ENCODE measurements around the gene CPA5.

The CPA5 gene

DNA sequence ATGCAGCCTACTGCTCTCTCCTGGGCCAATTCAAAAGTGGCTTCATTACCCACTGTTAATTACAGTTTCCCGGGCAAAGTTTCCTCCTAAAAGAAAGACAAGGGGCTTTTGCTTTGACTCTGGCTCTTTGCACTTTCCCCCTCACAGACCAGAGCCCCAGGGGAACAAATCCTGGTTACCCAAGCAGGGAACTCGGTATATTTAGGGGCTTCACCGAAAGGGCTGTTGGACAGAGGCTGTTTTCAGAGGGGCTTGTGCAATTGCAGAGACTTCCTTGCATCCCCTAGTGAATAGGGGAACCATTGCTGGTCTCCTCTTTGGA lies 42.7 kb downstream of the CPA5 start:
- no peaks in the 10 kb centered on the region for H3K79me1 ChIP-seq (replicated peaks; ENCODE audit: low read length, poor library complexity, severe bottlenecking)
- no peak overlapping the region for H3K23ac ChIP-seq (ENCODE audit: low read length in 2 of 2)
- no peak for DNase-seq
- no peak overlapping the region for H3K14ac ChIP-seq (ENCODE audit: low read length in 2 of 2)
- H3K9me3 ChIP-seq (ENCODE audit: control insufficient read depth, low read length): no peaks in the 10 kb centered on the region
- H3K4me2 ChIP-seq (ENCODE audit: low read length, poor library complexity, severe bottlenecking): no peak overlapping the region
- peak overlapping the region; percentile 95 for H3K27ac ChIP-seq (ENCODE audit: low read length, poor library complexity, severe bottlenecking)
- no peak overlapping the region for H4K91ac ChIP-seq (ENCODE audit: low read length)
- no peaks in the 10 kb centered on the region for H3K27me3 ChIP-seq (ENCODE audit: control insufficient read depth in 1 of 2, insufficient read depth in 1 of 2, low read length in 2 of 2)
- H3K4ac ChIP-seq (ENCODE audit: low read depth in 1 of 2, low read length in 2 of 2): peak overlapping the region in 1 of 2 experiments; percentile 19
- H2BK15ac ChIP-seq (ENCODE audit: low read depth, poor library complexity, severe bottlenecking): no peak overlapping the region
- H3K4me3 ChIP-seq (ENCODE audit: insufficient read depth in 1 of 2, low read depth in 1 of 2, low read length in 2 of 2): no peak overlapping the region
- 95% methylated on average over 3 of the region's 3 CpGs for WGBS
- peak overlapping the region; percentile 94 for H2AK5ac ChIP-seq (ENCODE audit: low read length, severe bottlenecking)
- no peak overlapping the region for H3K9ac ChIP-seq (ENCODE audit: low read length)
- H4K8ac ChIP-seq (ENCODE audit: low read length): no peak overlapping the region
- peak overlapping the region in 1 of 2 experiments; percentile 16 for H3K18ac ChIP-seq (ENCODE audit: low read depth in 1 of 2, low read length in 2 of 2)
- H3K36me3 ChIP-seq (ENCODE audit: control insufficient read depth in 1 of 2, insufficient read depth in 2 of 2, low read depth in 1 of 2, low read length in 2 of 2): peaks cover 0 to 5% of the 10 kb centered on the region in 2 experiments
- no peak overlapping the region for H2BK120ac ChIP-seq (ENCODE audit: low read depth, low read length)
- H3K4me1 ChIP-seq (ENCODE audit: control insufficient read depth, insufficient read depth, low read depth, low read length): peaks cover 17% of the 10 kb centered on the region
- no peak overlapping the region for H2AFZ ChIP-seq (ENCODE audit: low read depth, low read length)
- peak overlapping the region; percentile 98 for H2BK5ac ChIP-seq (ENCODE audit: low read depth, low read length, poor library complexity, severe bottlenecking)
- peak overlapping the region in 1 of 2 experiments; percentile 49 for H2BK12ac ChIP-seq (ENCODE audit: low read length in 2 of 2)

DNA sequence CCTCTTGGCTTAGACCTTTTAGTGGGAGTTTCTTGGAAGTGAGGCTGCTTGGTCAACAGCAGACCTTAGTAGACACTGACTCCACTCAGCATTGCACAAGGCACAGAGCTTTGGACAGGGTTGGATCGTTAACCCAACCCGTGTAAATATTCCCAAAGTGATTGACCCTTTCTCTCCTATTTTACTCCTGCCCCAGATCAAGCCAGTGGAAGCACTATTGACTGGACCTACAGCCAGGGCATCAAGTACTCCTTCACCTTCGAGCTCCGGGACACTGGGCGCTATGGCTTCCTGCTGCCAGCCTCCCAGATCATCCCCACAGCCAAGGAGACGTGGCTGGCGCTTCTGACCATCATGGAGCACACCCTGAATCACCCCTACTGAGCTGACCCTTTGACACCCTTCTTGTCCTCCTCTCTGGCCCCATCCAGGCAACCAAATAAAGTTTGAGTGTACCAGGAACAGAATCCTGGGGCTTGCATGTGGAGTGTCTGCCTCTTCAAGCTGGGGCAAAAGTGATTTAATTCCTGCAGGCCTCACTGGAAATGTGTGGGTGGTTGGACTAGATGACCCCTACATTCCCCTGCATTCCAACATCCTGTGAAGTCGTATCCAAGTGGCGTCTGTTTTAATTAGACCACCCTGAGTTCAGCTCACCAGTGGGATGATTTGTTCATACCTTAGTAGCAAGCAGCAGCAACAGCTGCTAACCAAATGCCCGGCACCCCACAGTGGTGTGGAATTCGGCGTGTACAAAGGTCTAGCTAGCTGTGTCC lies 43.2 kb downstream of the CPA5 start:
- no peaks in the 10 kb centered on the region for H3K9me3 ChIP-seq (ENCODE audit: control insufficient read depth, low read length)
- H2BK12ac ChIP-seq (ENCODE audit: low read length in 2 of 2): peak overlapping the region; percentile 0 to 49
- no peak overlapping the region for H2BK15ac ChIP-seq (ENCODE audit: low read depth, poor library complexity, severe bottlenecking)
- peaks cover 0 to 5% of the 10 kb centered on the region in 2 experiments for H3K36me3 ChIP-seq (ENCODE audit: control insufficient read depth in 1 of 2, insufficient read depth in 2 of 2, low read depth in 1 of 2, low read length in 2 of 2)
- peak overlapping the region; percentile 5 for H4K8ac ChIP-seq (ENCODE audit: low read length)
- no peak overlapping the region for H2BK120ac ChIP-seq (ENCODE audit: low read depth, low read length)
- H3K27me3 ChIP-seq (ENCODE audit: control insufficient read depth in 1 of 2, insufficient read depth in 1 of 2, low read length in 2 of 2): no peaks in the 10 kb centered on the region
- H4K91ac ChIP-seq (ENCODE audit: low read length): no peak overlapping the region
- H3K9ac ChIP-seq (ENCODE audit: low read length): no peak overlapping the region
- 81% methylated on average over 11 of the region's 12 CpGs for WGBS
- H3K27ac ChIP-seq (ENCODE audit: low read length, poor library complexity, severe bottlenecking): peak overlapping the region; percentile 95
- H3K4me1 ChIP-seq (ENCODE audit: control insufficient read depth, insufficient read depth, low read depth, low read length): peaks cover 17% of the 10 kb centered on the region
- no peak overlapping the region for H2AFZ ChIP-seq (ENCODE audit: low read depth, low read length)
- peak overlapping the region; percentile 94 for H2AK5ac ChIP-seq (ENCODE audit: low read length, severe bottlenecking)
- H3K79me1 ChIP-seq (replicated peaks; ENCODE audit: low read length, poor library complexity, severe bottlenecking): no peaks in the 10 kb centered on the region
- H2BK5ac ChIP-seq (ENCODE audit: low read depth, low read length, poor library complexity, severe bottlenecking): peak overlapping the region; percentile 98
- DNase-seq: no peak
- H3K23ac ChIP-seq (ENCODE audit: low read length in 2 of 2): no peak overlapping the region
- no peak overlapping the region for H3K4me2 ChIP-seq (ENCODE audit: low read length, poor library complexity, severe bottlenecking)
- H3K14ac ChIP-seq (ENCODE audit: low read length in 2 of 2): no peak overlapping the region
- no peak overlapping the region for H3K4me3 ChIP-seq (ENCODE audit: insufficient read depth in 1 of 2, low read depth in 1 of 2, low read length in 2 of 2)
- H3K18ac ChIP-seq (ENCODE audit: low read depth in 1 of 2, low read length in 2 of 2): peak overlapping the region in 1 of 2 experiments; percentile 61
- H3K4ac ChIP-seq (ENCODE audit: low read depth in 1 of 2, low read length in 2 of 2): peak overlapping the region in 1 of 2 experiments; percentile 5

DNA sequence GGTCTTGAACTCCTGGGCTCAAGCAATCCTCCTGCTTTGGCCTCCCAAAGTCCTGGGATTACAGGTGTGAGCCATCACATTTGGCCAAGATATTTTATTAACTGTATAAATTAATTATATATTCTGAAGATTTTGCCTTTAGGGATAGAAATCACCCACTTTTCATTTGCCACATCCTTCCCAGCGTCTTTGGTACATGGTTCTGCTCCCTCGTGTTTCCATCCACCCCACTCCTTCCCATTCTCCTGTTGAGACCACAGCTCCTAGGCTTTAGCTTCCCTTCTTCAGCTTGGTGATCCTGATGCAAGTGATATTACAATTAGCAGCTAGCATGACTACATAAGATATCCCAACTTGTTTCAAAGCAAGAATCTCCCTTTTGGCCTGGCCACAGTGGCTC lies 44.1 kb downstream of the CPA5 start:
- Histone ChIP-seq H2BK12ac (ENCODE audit: low read length in 2 of 2) (peak overlapping the region in 1 of 2 experiments; percentile 85), H3K14ac (ENCODE audit: low read length in 2 of 2) (no peak overlapping the region), H3K27me3 (ENCODE audit: control insufficient read depth in 1 of 2, insufficient read depth in 1 of 2, low read length in 2 of 2) (no peaks in the 10 kb centered on the region), H3K23ac (ENCODE audit: low read length in 2 of 2) (no peak overlapping the region), H3K9ac (ENCODE audit: low read length) (no peak overlapping the region), H2BK5ac (ENCODE audit: low read depth, low read length, poor library complexity, severe bottlenecking) (peak overlapping the region; percentile 98), H3K18ac (ENCODE audit: low read depth in 1 of 2, low read length in 2 of 2) (no peak overlapping the region), H4K8ac (ENCODE audit: low read length) (no peak overlapping the region), H4K91ac (ENCODE audit: low read length) (no peak overlapping the region), H3K4ac (ENCODE audit: low read depth in 1 of 2, low read length in 2 of 2) (no peak overlapping the region), H3K9me3 (ENCODE audit: control insufficient read depth, low read length) (no peaks in the 10 kb centered on the region), H2BK15ac (ENCODE audit: low read depth, poor library complexity, severe bottlenecking) (no peak overlapping the region), H2BK120ac (ENCODE audit: low read depth, low read length) (no peak overlapping the region), H3K4me2 (ENCODE audit: low read length, poor library complexity, severe bottlenecking) (no peak overlapping the region), H2AFZ (ENCODE audit: low read depth, low read length) (no peak overlapping the region), H3K36me3 (ENCODE audit: control insufficient read depth in 1 of 2, insufficient read depth in 2 of 2, low read depth in 1 of 2, low read length in 2 of 2) (peaks cover 0 to 5% of the 10 kb centered on the region in 2 experiments), H3K4me3 (ENCODE audit: insufficient read depth in 1 of 2, low read depth in 1 of 2, low read length in 2 of 2) (no peak overlapping the region), H3K4me1 (ENCODE audit: control insufficient read depth, insufficient read depth, low read depth, low read length) (peaks cover 17% of the 10 kb centered on the region), H3K79me1 (replicated peaks; ENCODE audit: low read length, poor library complexity, severe bottlenecking) (no peaks in the 10 kb centered on the region), H3K27ac (ENCODE audit: low read length, poor library complexity, severe bottlenecking) (peak overlapping the region; percentile 95), H2AK5ac (ENCODE audit: low read length, severe bottlenecking) (peak overlapping the region; percentile 100)
- WGBS: 100% methylated on average over 2 of the region's 2 CpGs
- DNase-seq: no peak

DNA sequence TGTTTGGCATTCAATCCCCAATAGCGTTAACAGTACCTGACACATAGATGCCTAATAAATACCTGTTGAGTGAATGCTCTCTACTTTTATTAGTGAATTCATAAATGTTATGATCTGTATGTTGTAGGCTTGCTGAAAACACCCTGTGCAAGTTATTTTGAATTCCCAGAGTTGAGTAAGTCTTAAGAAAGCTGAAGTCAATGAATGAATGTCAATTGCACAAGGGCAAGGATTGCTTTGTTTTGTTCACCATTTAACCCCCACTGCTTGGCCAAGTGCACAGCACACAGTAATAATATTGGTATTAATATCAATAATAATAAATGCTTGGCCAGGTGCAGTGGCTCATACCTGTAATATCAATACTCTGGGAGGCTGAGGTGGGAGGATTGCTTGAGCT lies 45.9 kb downstream of the CPA5 start:
- no peak overlapping the region for H2BK12ac ChIP-seq (ENCODE audit: low read length in 2 of 2)
- no peak overlapping the region for H2AFZ ChIP-seq (ENCODE audit: low read depth, low read length)
- H3K36me3 ChIP-seq (ENCODE audit: control insufficient read depth in 1 of 2, insufficient read depth in 2 of 2, low read depth in 1 of 2, low read length in 2 of 2): no peaks in the 10 kb centered on the region
- H3K9ac ChIP-seq (ENCODE audit: low read length): no peak overlapping the region
- no peak overlapping the region for H3K14ac ChIP-seq (ENCODE audit: low read length in 2 of 2)
- H3K27me3 ChIP-seq (ENCODE audit: control insufficient read depth in 1 of 2, insufficient read depth in 1 of 2, low read length in 2 of 2): no peaks in the 10 kb centered on the region
- H3K27ac ChIP-seq (ENCODE audit: low read length, poor library complexity, severe bottlenecking): no peak overlapping the region
- H3K79me1 ChIP-seq (replicated peaks; ENCODE audit: low read length, poor library complexity, severe bottlenecking): no peaks in the 10 kb centered on the region
- H2BK5ac ChIP-seq (ENCODE audit: low read depth, low read length, poor library complexity, severe bottlenecking): no peak overlapping the region
- no CpG with 5 or more reads among the region's 1 CpG for WGBS
- H3K9me3 ChIP-seq (ENCODE audit: control insufficient read depth, low read length): no peaks in the 10 kb centered on the region
- H3K4me2 ChIP-seq (ENCODE audit: low read length, poor library complexity, severe bottlenecking): no peak overlapping the region
- no peak overlapping the region for H3K18ac ChIP-seq (ENCODE audit: low read depth in 1 of 2, low read length in 2 of 2)
- no peak overlapping the region for H3K4me3 ChIP-seq (ENCODE audit: insufficient read depth in 1 of 2, low read depth in 1 of 2, low read length in 2 of 2)
- H3K4ac ChIP-seq (ENCODE audit: low read depth in 1 of 2, low read length in 2 of 2): no peak overlapping the region
- no peak overlapping the region for H2BK15ac ChIP-seq (ENCODE audit: low read depth, poor library complexity, severe bottlenecking)
- H4K8ac ChIP-seq (ENCODE audit: low read length): no peak overlapping the region
- no peak overlapping the region for H3K23ac ChIP-seq (ENCODE audit: low read length in 2 of 2)
- no peak overlapping the region for H2BK120ac ChIP-seq (ENCODE audit: low read depth, low read length)
- H4K91ac ChIP-seq (ENCODE audit: low read length): no peak overlapping the region
- H3K4me1 ChIP-seq (ENCODE audit: control insufficient read depth, insufficient read depth, low read depth, low read length): peaks cover 15% of the 10 kb centered on the region
- H2AK5ac ChIP-seq (ENCODE audit: low read length, severe bottlenecking): peak overlapping the region; percentile 87
- no peak for DNase-seq
